H1 (cell line): Measurements from ENCODE around the gene TXNIP. TPM values are rescaled to one million over a fixed set of nuclear protein-coding genes. Genes with fewer than 3 reads are reported as not detected.

Experiments
- CTCF ChIA-PET: fragments of 300-600 bp; sonication (Branson Sonifier 250); formaldehyde crosslinking; loops from one replicate; lab custom pipeline; 2021; ENCODE audit not compliant: partially characterized antibody; lab: Charles Lee
- POLR2A ChIA-PET: fragments of 300-600 bp; sonication (Branson Sonifier 250); formaldehyde crosslinking; loops from one replicate; lab custom pipeline; 2021; ENCODE audit warnings: inconsistent platforms; ENCODE audit not compliant: partially characterized antibody; lab: Charles Lee
- DNase-seq, 2 experiments: peaks; one replicate each; pipeline versions ENCODE4 v3.0.0 to v3.0.0-alpha.2; 2010 to 2022; ENCODE audit warnings: low spot score in 2 of 2, low read depth in 1 of 2, mixed read lengths in 1 of 2
- FAIRE-seq: peaks from 2 replicates; lab custom pipeline; 2011; peaks lifted over from hg19 to GRCh38; lab: Jason Lieb, UNC
- H2AFZ ChIP-seq: 2 replicates; pipeline ENCODE4 v1.8.1; 2012; ENCODE audit warnings: low read length, inconsistent platforms
- H2AK5ac ChIP-seq: 2 replicates; pipeline ENCODE4 v1.6.1; 2013; ENCODE audit warnings: low read depth, low read length
- H2BK120ac ChIP-seq: replicated peaks from 2 replicates; pipeline ENCODE3; 2013; ENCODE audit warnings: low read depth, low read length, inconsistent platforms
- H2BK12ac ChIP-seq: 2 replicates; pipeline ENCODE4 v1.6.1; 2013; ENCODE audit warnings: low read depth, low read length
- H2BK15ac ChIP-seq: 2 replicates; pipeline ENCODE4 v1.6.1; 2013; ENCODE audit warnings: low read length
- H2BK20ac ChIP-seq: 2 replicates; pipeline ENCODE4 v1.6.1; 2013; ENCODE audit warnings: low read length
- H2BK5ac ChIP-seq: 2 replicates; pipeline ENCODE4 v1.6.1; 2013; ENCODE audit warnings: low read depth, low read length
- H3K14ac ChIP-seq: 2 replicates; pipeline ENCODE4 v1.6.1; 2013; ENCODE audit warnings: inconsistent platforms; ENCODE audit not compliant: insufficient read length
- H3K18ac ChIP-seq: 2 replicates; pipeline ENCODE4 v1.6.1; 2013; ENCODE audit warnings: low read length; ENCODE audit errors: extremely low read depth
- H3K23ac ChIP-seq: 2 replicates; pipeline ENCODE4 v1.6.1; 2013; ENCODE audit warnings: inconsistent platforms; ENCODE audit not compliant: insufficient read length
- H3K23me2 ChIP-seq: 2 replicates; pipeline ENCODE4 v1.6.1; 2013; ENCODE audit warnings: low read depth, low read length
- H3K27ac ChIP-seq: 2 replicates; pipeline ENCODE4 v1.6.1; 2011; ENCODE audit warnings: low read depth, low read length, inconsistent platforms
- H3K27me3 ChIP-seq, 4 experiments: replicated peaks in 1 of 4; 1 replicate in 1 of 4; 2 replicates in 3 of 4; pipeline versions ENCODE4 v1.6.1 to v1.8.1; 2011 to 2013; ENCODE audit warnings: low read length in 3 of 4, mild to moderate bottlenecking in 3 of 4, inconsistent platforms in 2 of 4, mixed read lengths in 2 of 4, moderate library complexity in 1 of 4; ENCODE audit not compliant: control insufficient read depth in 3 of 4, insufficient read depth in 3 of 4; ENCODE audit errors: extremely low read depth in 1 of 4
- H3K36me3 ChIP-seq, 4 experiments: 2 replicates each; pipeline versions ENCODE4 v1.6.1 to v1.8.1; 2011 to 2013; ENCODE audit warnings: mild to moderate bottlenecking in 4 of 4, low read length in 3 of 4, moderate library complexity in 2 of 4, control low read depth in 1 of 4, inconsistent platforms in 1 of 4; ENCODE audit not compliant: insufficient read depth in 4 of 4, control insufficient read depth in 2 of 4
- H3K4ac ChIP-seq: replicated peaks from 2 replicates; pipeline ENCODE3; 2013; ENCODE audit warnings: low read length, low read depth, mixed read lengths, inconsistent platforms; ENCODE audit not compliant: insufficient read length
- H3K4me1 ChIP-seq, 4 experiments: replicated peaks in 1 of 4; 1 replicate in 1 of 4; 2 replicates in 3 of 4; pipeline versions ENCODE4 v1.6.1 to v1.8.1; 2011 to 2013; ENCODE audit warnings: low read length in 3 of 4, inconsistent platforms in 2 of 4, mixed read lengths in 1 of 4; ENCODE audit not compliant: insufficient read depth in 4 of 4, control insufficient read depth in 3 of 4
- H3K4me2 ChIP-seq, 2 experiments: 2 replicates each; pipeline versions ENCODE4 v1.6.1 to v1.8.1; 2011 to 2013; ENCODE audit warnings: low read depth in 2 of 2, low read length in 2 of 2, control low read depth in 1 of 2, inconsistent platforms in 1 of 2, mild to moderate bottlenecking in 1 of 2; ENCODE audit not compliant: insufficient read depth in 1 of 2
- H3K4me3 ChIP-seq, 4 experiments: fragments of 200-600, 300-600 bp in 1 of 4; sonication (generic), shearing (Covaris generic), sonication (Bioruptor Twin) in 1 of 4; 2 replicates each; pipeline versions ENCODE4 v1.5.1 to v1.8.1; 2011 to 2016; ENCODE audit warnings: low read length in 4 of 4, low read depth in 3 of 4, control low read depth in 2 of 4, inconsistent platforms in 2 of 4, mild to moderate bottlenecking in 2 of 4, mixed read lengths in 1 of 4, moderate library complexity in 1 of 4; ENCODE audit not compliant: insufficient read depth in 2 of 4; ENCODE audit errors: extremely low read depth in 1 of 4
- H3K56ac ChIP-seq: replicated peaks from 2 replicates; pipeline ENCODE3; 2013; ENCODE audit warnings: low read depth, mild to moderate bottlenecking, mixed read lengths, low read length, inconsistent platforms; ENCODE audit not compliant: insufficient read length
- H3K79me1 ChIP-seq: 2 replicates; pipeline ENCODE4 v1.6.1; 2013; ENCODE audit warnings: low read depth, low read length, control low read depth
- H3K79me2 ChIP-seq, 2 experiments: 2 replicates each; pipeline versions ENCODE4 v1.6.1 to v1.8.1; 2012 to 2013; ENCODE audit warnings: low read length in 2 of 2, mild to moderate bottlenecking in 2 of 2, inconsistent platforms in 1 of 2; ENCODE audit not compliant: insufficient read depth in 2 of 2, control insufficient read depth in 1 of 2
- H3K9ac ChIP-seq, 4 experiments: replicated peaks in 1 of 4; 1 replicate in 1 of 4; 2 replicates in 3 of 4; pipeline versions ENCODE4 v1.6.1 to v1.8.1; 2011 to 2013; ENCODE audit warnings: low read depth in 3 of 4, low read length in 3 of 4, control low read depth in 2 of 4, mild to moderate bottlenecking in 2 of 4, moderate library complexity in 2 of 4, inconsistent platforms in 1 of 4; ENCODE audit errors: extremely low read depth in 1 of 4
- H3K9me3 ChIP-seq, 2 experiments: 2 replicates each; pipeline versions ENCODE4 v1.6.1 to v1.8.1; 2012 to 2013; ENCODE audit warnings: mild to moderate bottlenecking in 2 of 2, moderate library complexity in 2 of 2, control low read depth in 1 of 2, inconsistent platforms in 1 of 2, low read depth in 1 of 2, low read length in 1 of 2, mixed read lengths in 1 of 2; ENCODE audit not compliant: insufficient read depth in 2 of 2
- H4K20me1 ChIP-seq, 2 experiments: replicated peaks in 1 of 2; 2 replicates each; pipeline versions ENCODE3 to v1.8.1; 2011 to 2013; ENCODE audit warnings: inconsistent platforms in 2 of 2, low read length in 2 of 2, mild to moderate bottlenecking in 1 of 2; ENCODE audit not compliant: insufficient read depth in 2 of 2, control insufficient read depth in 1 of 2
- H4K5ac ChIP-seq: 2 replicates; pipeline ENCODE4 v1.6.1; 2013; ENCODE audit warnings: low read length, low read depth, mixed read lengths, inconsistent platforms; ENCODE audit not compliant: insufficient read length
- H4K8ac ChIP-seq: 2 replicates; pipeline ENCODE4 v1.8.0; 2013; ENCODE audit warnings: mild to moderate bottlenecking, moderate library complexity, low read length, inconsistent platforms; ENCODE audit not compliant: insufficient read depth; ENCODE audit errors: extremely low read depth
- H4K91ac ChIP-seq: replicated peaks from 2 replicates; pipeline ENCODE3; 2013; ENCODE audit warnings: low read length, mixed read lengths, inconsistent platforms; ENCODE audit not compliant: insufficient read length
- BACH1 ChIP-seq: IDR thresholded peaks from 2 replicates; pipeline ENCODE4 v1.6.1; 2012; ENCODE audit warnings: low read length, improper control_type of control experiment
- KDM1A ChIP-seq: fragments of 200-600, 300-600 bp; sonication (generic); IDR thresholded peaks from 2 replicates; pipeline ENCODE4 v1.7.1; 2016; ENCODE audit warnings: mild to moderate bottlenecking, low read length, borderline replicate concordance
- WGBS, 2 experiments: shearing (Covaris generic) in 1 of 2; methylation state at CpG; one replicate each; pipeline versions ENCODE4 v1.1.6 to v1.1.7; 2013 to 2015; ENCODE audit warnings: low lambda C conversion rate in 2 of 2, mixed read lengths in 2 of 2, inconsistent platforms in 1 of 2, low coverage in 1 of 2, missing lambda C conversion rate in 1 of 2; ENCODE audit not compliant: insufficient replicate concordance in 2 of 2, insufficient coverage in 1 of 2, insufficient read length in 1 of 2; ENCODE audit errors: extremely low coverage in 1 of 2, missing lambda C conversion rate in 1 of 2; 5-methylcytosine and 5-hydroxymethylcytosine counted together
- polyA plus RNA-seq, 7 experiments: library from polyadenylated mRNA; depleted of rRNA in 3 of 7; stranded (reverse) in 5 of 7; unstranded in 2 of 7; fragments of >200 nt in 5 of 7; fragments of 200-250 nt in 2 of 7; gene quantifications; 1 replicate in 5 of 7; 2 replicates in 1 of 7; 4 replicates in 1 of 7; pipeline versions ENCODE4 v1.2.1 to v1.2.3, GENCODE V29; 2011 to 2013; ENCODE audit warnings: missing spikeins in 2 of 7, mixed read lengths in 2 of 7
- total RNA-seq: library from RNA; stranded (reverse); fragmentation: NEBNext Ultra II Directional; extraction: Animal tissue kit (Norgen Biotek cat#: 25700); gene quantifications from 2 replicates; pipeline ENCODE4 v1.2.1, GENCODE V29; 2021

TXNIP gene
- total and polyA plus RNA-seq, 2 of the 8 experiments (the other 6 are each of a cell fraction or from before 2014, with no cell fraction given) = 12.3 to 56.8 TPM

DNA sequence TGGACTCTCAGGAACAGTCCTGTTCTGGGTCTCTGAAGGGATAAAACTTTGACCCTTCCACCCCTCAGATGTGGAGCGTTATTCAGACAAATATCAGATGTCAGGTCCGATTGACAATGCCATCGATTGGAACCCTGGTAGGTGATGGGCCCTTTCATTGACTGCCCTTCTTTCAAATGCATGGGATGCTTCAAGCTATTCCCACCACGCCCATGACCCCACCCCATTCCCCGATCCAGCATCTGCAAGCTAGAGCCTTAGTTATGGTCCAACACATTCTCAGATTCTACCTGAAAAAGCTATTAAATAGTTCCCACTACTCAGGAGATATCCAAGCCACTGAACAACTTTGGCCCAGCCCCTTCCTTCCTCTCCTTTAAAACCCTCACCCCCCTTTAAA lies 19.4 kb downstream of the TXNIP start:
- Histone ChIP-seq H2BK20ac (no peak overlapping the region), H4K5ac (no peak overlapping the region), H2BK12ac (no peak overlapping the region), H3K9ac (no peak overlapping the region), H3K79me2 (no peaks in the 10 kb centered on the region), H4K20me1 (no peaks in the 10 kb centered on the region), H2AK5ac (no peak overlapping the region), H3K9me3 (no peaks in the 10 kb centered on the region), H3K14ac (no peak overlapping the region), H3K23me2 (peaks cover 3% of the 10 kb centered on the region; the same call in 1 of the 2 replicates), H2BK120ac (no peak overlapping the region), H3K18ac (no peak overlapping the region), H3K27ac (no peak overlapping the region), H4K91ac (no peak overlapping the region), H2BK5ac (no peak overlapping the region), H2AFZ (0 out of 2 replicates have a peak overlapping the region, but pooled peaks have one; percentile 8), H3K36me3 (no peaks in the 10 kb centered on the region), H3K56ac (no peak overlapping the region), H4K8ac (no peak overlapping the region), H3K79me1 (no peaks in the 10 kb centered on the region), H3K4me1 (peaks cover 4 to 18% (median 13%) of the 10 kb centered on the region in 4 experiments; a peak in 5 of 7 replicates), H3K4me3 (peak overlapping the region in 1 of 4 experiments; percentile 27; a peak in 1 of 8 replicates), H2BK15ac (no peak overlapping the region), H3K4me2 (peak overlapping the region in 1 of 2 experiments; percentile 41; a peak in 3 of 4 replicates), H3K23ac (no peak overlapping the region), H3K27me3 (no peaks in the 10 kb centered on the region), H3K4ac (no peak overlapping the region)
- 75% methylated on average over 5 of the region's 5 CpGs; no CpG with 5 or more reads in 1 of the 2 experiments for WGBS, 2 experiments
- no peak for FAIRE-seq
- DNase-seq = no peak
- ChIA-PET CTCF (interaction anchor here (0.6 to 8.7 kb wide), 24 partner anchors 8 to 132 kb away, joined by 3 to 152 read pairs (median 7); partner anchors contain the start of genes ANKRD34A, LIX1L, NUDT17 and PIAS3), POLR2A (interaction anchor here (0.6 to 13.7 kb wide), 12 partner anchors 13 to 75 kb away, joined by 3 to 218 read pairs (median 4); partner anchors contain the start of genes ANKRD34A, POLR3GL, RBM8A and TXNIP)
- no peak for TF ChIP-seq BACH1
- TF ChIP-seq KDM1A = no peak
